Measurements from ENCODE around the gene MANEAL.

MANEAL gene

DNA sequence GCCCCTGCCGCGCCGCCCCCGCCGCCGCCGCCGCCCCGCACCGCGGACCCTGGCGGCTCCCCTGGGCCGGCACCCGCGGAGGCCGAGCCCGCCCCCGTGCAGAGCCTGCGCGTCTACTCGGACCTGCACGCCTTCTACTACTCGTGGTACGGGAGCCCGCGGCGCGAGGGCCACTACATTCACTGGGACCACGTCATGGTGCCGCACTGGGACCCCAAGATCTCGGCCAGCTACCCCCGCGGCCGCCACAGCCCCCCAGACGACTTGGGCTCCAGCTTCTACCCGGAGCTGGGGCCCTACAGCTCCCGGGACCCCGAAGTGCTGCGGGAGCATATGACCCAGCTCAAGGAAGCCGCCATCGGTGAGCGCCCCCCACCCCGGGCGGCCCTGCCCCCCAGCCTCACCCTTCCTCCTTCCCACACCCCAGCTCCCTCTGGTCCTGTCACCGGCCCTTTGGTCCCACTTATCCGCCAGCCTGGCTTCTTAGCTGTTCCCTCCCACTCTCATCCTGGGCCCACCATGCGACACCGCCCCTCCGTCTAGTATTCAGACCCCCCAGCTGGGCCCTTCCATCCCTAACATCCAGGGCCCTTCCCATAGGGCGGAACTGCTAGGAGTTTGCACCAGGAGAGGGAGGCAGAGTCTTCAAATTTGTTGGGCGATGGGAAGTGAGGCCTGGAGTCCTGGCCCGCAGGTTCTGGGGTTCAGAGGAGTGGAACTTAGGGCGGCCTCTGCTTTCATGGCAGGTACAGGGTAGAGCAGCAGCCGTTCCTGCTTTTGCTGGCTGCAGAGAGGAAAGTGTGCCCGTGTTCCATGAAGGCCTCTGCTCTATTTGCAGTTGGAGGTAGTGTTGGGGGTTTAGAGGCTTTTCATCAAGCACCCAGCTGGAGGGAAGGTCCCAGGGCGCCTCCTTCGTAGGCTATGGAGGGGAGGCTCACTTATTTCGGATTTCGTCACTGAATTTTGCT, 1.0 kb downstream of the MANEAL start:
- Histone ChIP-seq H3K9me3 (no peaks in the 10 kb centered on the region), H3K27ac (no peak overlapping the region), H3K4me1 (peaks cover 0 to 25% (median 18%) of the 10 kb centered on the region in 4 donors), H3K27me3 (peaks cover 0 to 7% of the 10 kb centered on the region in 2 donors), H3K36me3 (peaks cover 0 to 6% (median 0%) of the 10 kb centered on the region in 3 donors), H3K4me3 (peak overlapping the region; percentile 55 to 67)
- DNase-seq: no peak
- no peak for TF ChIP-seq CTCF (IDR thresholded peaks at IDR 0.05)
- intact Hi-C loops (cut with DNase I; ENCODE audit: low total_unique reads): no loop called here

GRCh38 chr1:37795340-37796125, 1.9 kb downstream of the MANEAL start:
- intact Hi-C loops (cut with DNase I; ENCODE audit: low total_unique reads): no loop called here
- Histone ChIP-seq H3K27ac (no peak overlapping the region), H3K36me3 (peaks cover 0 to 14% (median 8%) of the 10 kb centered on the region in 3 donors), H3K27me3 (peaks cover 0 to 5% of the 10 kb centered on the region in 2 donors), H3K4me3 (no peak overlapping the region), H3K9me3 (no peaks in the 10 kb centered on the region), H3K4me1 (peaks cover 0 to 25% (median 18%) of the 10 kb centered on the region in 4 donors)
- no peak for DNase-seq
- no peak for TF ChIP-seq CTCF (IDR thresholded peaks at IDR 0.05)

DNA sequence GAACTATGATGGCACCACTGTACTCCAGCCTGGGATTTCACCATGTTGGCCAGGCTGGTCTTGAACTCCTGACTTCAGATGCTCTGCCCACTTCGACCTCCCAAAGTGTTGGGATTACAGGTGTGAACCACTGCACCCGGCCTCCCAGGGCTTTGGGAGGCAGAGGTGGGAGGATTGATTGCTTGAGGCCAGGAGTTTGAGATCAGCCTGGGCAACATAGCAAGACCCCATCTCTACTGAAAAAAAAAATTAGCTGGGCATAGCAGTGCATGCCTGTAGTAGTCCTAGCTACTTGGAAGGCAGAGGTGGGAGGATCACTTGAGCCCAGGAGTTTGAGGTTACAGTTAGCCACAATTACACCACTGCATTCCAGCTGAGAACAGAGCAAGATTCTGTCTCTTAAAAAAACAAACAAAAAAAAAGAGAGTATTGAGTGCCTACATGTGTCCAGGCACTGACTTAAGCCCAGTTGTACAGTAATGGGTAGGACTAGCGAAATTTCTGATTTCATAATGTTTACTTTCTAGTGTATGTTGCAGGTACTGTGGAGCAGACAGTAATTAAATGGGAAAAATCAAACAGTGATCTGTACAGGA, 4.2 kb downstream of the MANEAL start:
- H3K4me1 ChIP-seq: peaks cover 0 to 25% (median 18%) of the 10 kb centered on the region in 4 donors
- no peak for DNase-seq
- H3K27ac ChIP-seq: no peak overlapping the region
- H3K4me3 ChIP-seq: no peak overlapping the region
- no peak for TF ChIP-seq CTCF (IDR thresholded peaks at IDR 0.05)
- no peaks in the 10 kb centered on the region for H3K9me3 ChIP-seq
- peaks cover 11 to 37% (median 20%) of the 10 kb centered on the region in 3 donors for H3K36me3 ChIP-seq
- intact Hi-C loops (cut with DNase I; ENCODE audit: low total_unique reads): no loop called here
- no peaks in the 10 kb centered on the region for H3K27me3 ChIP-seq

GRCh38 chr1:37802439-37802838, 8.8 kb downstream of the MANEAL start:
- Histone ChIP-seq H3K36me3 (peaks cover 46 to 77% (median 52%) of the 10 kb centered on the region in 3 donors), H3K27ac (no peak overlapping the region), H3K9me3 (no peaks in the 10 kb centered on the region), H3K4me3 (no peak overlapping the region), H3K4me1 (peaks cover 0 to 20% (median 14%) of the 10 kb centered on the region in 4 donors), H3K27me3 (no peaks in the 10 kb centered on the region)
- intact Hi-C loops (cut with DNase I; ENCODE audit: low total_unique reads): loop anchor here (10.0 kb wide), 1 partner anchor 118 kb away; no protein-coding TSS in a partner anchor
- TF ChIP-seq CTCF (IDR thresholded peaks at IDR 0.05): no peak
- DNase-seq: no peak

DNA sequence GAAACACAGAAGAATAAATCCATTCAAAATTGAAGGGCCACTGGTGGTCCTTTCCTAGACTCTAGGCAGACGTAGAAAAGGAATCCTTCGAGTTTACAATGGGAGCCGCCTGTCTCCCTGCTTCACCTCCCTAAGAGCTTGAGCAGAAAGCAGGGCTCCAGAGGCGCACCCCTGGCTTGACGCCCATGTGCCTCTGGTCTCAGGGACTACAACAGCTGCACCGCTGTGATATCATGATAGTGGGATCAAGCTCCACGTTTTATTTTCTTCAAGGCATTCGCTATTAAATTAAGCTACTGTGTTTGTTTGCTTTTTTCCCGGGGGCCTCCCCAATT, 13.5 kb downstream of the MANEAL start:
- H3K4me1 ChIP-seq: peaks cover 0 to 40% (median 30%) of the 10 kb centered on the region in 4 donors
- H3K36me3 ChIP-seq: peaks cover 37 to 51% (median 42%) of the 10 kb centered on the region in 3 donors
- intact Hi-C loops (cut with DNase I; ENCODE audit: low total_unique reads): loop anchor here (10.0 kb wide), 1 partner anchor 122 kb away; no protein-coding TSS in a partner anchor
- peak overlapping the region; percentile 89 to 96 for H3K27ac ChIP-seq
- H3K4me3 ChIP-seq: peak overlapping the region; percentile 68 to 95
- no peaks in the 10 kb centered on the region for H3K27me3 ChIP-seq
- no peak for TF ChIP-seq CTCF (IDR thresholded peaks at IDR 0.05)
- no peak for DNase-seq
- H3K9me3 ChIP-seq: no peaks in the 10 kb centered on the region

Data from tibial artery (tissue), 4 donors.